Renal cortical epithelial cell (primary cell): Measurements from ENCODE around the gene COA8. TPM values are rescaled to one million over a fixed set of nuclear protein-coding genes. Genes with fewer than 3 reads are reported as not detected.
A peak's percentile ranks its signal among the peaks of the same experiment; 100 is the strongest.

ENCODE experiments used
- DNase-seq: peaks from one replicate; pipeline ENCODE4 v3.0.0-alpha.2; 2011; ENCODE audit warnings: low read depth
- total RNA-seq: library from RNA; depleted of rRNA; stranded (reverse); fragments of >200 nt; gene quantifications from 2 replicates; pipeline ENCODE4 v1.2.3, GENCODE V29; 2014

The COA8 gene
- total RNA-seq, 1 donor from 2014 or later = 31.1 TPM

DNA sequence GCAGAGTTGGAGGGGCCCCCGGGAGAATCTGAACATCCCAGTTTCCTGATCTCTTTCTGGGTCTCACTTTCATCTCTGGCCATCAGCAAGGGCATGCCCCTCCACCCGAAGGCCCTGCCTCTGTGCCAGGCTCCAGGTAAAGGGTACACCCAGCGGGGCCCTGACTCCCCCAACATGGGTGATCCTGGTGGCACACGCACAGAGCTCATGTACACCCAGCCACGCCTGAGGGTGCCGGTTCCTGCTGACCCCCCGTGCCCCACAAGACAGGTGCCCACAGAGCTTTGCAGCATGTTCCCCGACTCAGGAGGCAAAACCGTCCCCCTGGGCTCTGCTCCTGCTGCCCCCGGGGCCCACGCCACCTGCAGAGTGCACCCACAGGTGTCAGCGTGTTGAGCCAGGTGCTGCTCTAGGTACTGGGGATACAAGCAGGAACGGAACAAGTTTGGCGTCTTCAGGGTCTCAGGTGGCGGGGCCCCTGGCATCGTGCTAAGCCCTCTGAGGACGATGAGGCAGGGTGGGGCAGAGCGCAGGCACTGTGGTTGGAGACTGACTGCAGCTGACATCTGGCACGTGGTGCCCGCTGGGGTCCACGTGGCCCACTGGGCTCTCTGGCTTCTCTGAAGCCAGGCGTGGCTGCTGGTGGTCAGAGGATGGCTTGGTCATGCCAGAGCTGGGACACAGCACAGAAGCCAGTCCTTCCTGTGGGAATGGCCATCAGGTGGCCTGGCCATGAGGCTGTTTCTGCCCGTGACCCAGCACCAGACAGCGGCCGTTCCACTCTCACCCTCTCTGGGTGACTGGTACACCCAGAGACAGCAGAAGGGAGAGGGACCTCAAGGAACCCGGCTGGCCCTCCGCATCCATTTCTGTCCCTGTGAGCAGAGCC is 14.1 kb upstream of the COA8 start:
- DNase-seq = no peak

DNA sequence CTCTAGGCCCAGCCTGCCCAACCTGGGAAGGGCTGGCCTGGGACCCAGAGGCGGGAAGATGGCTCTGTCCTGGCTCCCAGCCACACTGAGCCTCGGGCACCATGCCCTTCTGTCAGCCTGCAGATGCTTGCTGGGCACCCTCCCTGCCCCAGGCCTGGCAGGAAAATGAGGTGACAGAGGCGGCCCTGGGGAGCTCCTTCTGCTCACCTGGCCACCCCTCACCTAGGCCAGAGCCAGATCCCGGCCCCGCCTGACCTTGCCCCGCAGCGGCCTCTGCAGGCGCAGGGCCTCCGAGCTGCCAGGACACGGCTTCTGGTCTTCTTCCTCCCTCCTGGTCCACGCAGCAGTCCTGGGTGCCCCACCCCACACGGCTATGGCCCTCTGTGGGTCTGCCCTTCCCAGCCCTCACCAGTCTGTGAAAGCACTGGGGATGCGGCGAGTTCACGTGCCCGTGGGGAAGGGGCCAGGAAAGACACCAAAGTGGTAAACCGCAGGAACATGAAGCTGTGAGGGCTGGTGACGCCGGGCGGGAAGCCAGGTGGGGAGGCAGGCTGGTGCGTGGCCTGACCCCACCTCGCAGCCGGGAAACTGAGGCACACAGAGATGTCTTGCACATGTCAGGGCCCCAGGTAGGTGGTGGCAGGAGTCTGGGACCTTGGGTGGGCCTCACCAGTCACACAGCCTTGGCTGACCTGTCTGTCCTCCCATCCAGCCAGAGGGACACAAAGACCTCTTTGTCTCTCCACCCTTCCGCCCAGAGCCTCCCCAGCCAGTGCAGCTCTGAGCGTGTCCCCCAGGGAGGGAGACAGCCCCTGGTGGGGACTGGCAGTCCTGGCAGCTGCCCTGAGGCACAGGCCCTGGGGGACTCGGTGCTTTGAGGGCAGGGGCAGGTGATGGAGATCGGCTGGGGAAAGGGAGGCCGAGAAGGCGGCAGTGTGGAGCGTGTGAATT is 13.1 kb upstream of the COA8 start:
- no peak for DNase-seq

DNA sequence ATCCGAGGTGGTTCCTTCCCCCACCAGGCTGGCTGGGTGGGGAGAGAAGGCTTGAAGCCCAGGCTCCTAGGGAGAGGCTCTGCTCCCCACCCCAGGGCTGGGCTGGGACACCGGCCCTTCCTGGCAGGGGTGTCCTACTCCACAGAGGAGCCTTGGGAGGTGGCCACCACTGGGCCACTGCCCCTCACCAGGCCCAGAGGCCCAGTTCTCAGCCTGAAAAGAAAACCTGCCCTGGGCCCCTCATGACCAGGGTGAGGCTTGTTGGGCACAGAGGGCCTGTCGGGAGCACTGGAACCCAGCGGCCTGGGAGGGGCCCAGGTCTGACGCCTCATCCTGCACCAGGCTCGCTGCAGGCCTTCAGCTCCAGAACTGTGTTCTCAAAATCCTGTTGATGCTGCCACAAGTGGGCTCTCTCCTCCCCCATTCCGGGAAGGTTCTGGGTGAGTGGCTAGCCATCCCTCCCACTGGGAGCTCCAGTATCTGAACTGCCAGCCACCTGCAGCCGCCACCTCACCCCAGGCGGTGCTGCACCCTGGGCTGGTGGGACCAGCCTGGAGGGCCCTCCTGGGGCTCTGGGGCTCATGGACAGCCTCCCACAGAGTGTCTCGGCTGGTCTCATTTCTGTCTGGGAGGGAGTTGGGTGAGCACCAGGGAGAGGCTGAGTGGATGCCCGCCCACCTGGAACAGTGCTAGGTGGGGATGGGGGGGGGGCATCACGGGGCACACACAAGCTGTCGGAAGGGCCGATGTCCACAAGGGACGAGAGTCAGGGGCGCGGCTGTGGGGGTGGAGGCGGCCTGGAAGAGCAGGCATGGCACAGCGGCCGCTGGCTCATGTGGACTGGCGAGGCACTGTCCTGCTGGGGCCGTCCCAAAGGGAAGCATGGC is 12.1 kb upstream of the COA8 start:
- DNase-seq = peak; percentile 83

DNA sequence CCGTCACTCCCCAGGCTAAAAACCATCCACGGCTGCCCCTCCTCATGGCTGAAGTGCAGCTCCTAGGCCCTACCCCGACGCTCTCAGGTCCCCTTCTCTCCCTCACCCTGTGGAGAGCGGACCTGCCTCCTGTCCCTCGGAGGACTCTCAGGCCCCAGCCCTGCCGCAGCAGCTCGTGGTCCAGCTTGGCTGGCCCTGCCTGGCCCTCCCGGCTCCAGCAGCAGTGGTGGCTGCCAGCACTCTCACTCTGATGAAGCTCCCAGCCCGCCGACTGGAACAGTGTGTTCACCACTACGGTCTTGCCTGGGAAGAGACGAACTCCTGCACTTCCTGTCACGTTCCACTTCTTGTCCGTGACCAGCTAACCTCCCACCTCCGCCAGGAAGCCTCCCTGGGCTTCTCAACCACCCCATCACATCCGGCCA is 11.4 kb upstream of the COA8 start:
- peak; percentile 60 for DNase-seq

DNA sequence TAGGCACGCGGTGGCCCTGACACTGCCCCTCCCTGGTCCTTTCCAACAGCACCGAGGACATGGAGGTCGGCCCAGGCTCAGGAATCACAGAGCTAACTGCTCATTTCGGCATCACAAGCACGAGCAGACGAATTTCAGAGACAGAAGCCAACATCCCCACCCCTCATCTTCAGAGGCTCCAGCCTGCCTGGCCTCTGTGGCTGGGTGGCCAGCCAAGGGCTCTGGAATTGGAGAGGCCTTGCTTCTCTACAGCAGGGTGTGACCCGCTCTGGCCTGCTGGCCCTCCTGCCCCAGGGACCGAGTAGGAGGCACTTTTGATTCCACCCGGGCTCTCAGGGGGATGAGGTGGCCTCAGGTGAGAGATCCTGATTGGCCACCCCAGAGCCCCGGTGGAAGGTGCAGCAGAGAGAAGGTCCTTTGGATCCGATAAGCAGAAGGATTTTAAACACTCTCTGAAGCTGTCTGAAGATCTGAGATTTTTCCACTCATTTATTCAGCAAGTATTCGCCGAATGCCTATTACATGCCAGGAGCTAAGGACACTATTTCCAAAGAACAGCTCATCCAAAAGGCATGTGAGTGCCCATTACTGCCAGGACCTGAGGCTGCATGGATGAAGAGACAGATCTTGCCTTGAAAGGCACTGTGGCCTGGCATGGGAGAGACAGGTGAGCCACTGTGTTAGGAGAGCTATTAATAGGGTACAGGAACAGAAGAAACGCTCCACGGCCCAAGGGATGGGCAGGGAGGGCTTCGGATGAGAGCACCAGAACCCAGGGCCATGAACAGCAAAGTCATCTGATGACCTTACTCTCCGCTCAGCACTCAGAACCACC is 10.5 kb upstream of the COA8 start:
- peak; percentile 97 for DNase-seq

DNA sequence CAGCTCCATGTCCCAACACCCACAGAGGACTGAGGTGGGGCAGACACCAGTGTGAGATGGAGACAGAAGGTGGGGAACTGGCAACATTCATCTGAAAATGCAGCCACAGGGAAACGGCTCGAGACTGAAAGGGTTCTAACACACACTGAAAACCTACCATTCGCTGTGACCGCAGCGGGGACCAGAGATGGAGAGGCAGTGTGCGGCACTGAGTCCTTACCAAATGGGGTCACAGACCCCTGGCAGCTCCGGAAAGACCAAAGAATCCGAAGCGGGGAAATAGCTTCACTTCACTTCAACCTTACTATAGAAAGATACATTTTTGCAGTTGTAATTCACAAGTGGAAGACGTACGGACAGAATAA is 9.9 kb upstream of the COA8 start:
- no peak for DNase-seq

DNA sequence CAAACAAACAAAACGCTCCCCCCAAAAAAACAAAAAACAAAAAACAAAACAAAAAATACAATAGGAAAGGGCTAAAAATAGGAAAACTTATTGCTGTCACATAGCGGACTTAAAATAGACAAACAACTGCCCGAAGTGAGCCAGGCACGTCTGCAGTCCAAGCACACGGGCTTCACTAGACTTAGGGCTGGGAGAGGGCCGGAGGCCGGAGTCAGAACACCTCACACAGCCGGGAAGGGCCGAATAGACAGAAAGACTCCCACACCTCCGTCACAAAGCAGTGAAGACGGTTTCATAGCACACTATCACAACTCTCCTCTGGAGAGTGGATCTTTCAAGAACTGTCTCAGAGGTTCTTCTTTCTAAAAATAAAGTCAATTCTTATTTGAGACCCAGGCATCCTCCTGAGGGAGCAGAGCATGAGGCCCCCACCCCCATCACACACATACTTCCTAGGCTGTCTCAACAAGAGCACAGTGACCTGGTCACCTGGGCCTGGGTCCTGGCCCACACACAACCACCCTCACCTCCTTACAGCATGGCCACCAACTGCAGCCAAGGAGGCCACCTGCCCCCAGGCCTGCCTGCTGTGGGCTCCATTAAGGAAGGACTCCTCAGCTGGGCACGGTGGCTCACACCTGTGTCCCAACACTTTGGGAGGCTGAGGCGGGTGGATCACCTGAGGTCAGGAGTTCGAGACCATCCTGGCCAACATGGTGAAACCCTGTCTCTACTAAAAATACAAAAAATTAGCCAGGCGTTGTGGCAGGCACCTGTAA is 7.0 kb upstream of the COA8 start:
- no peak for DNase-seq

DNA sequence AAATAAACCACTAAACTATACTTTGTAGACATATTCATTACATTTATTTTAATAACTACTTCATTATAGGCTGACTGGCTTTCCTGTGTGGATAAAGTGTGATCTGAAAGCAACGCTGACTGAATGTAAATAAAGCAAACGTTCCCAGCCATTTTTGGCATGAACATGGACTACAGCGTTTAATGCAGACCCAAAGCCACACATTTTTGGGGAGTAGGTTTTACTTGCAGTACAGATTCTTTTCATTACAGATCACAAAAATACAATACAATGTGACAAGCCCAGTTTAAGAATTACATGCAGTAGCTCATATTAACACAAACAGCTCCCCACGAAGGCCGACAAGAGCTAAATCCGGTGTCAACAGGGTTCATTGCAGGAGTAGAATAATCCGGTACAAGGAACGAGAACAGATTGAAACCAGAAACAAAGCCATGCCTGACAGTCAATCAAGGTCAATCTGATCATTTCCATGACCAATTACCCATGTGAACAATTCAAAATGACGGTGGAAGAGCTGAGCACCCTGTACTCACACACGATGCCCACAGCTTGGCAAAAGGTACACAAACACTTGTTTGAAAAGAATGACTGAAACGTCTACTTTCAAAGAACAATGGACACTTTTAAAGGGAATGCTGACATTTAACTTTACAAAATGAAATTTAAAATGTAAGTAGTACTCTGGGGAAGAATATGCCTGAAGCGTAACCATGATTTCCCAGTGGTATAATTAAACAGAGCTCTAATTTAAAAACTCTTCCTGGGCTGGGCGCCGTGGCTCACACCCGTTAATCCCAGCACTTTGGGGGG is 5.6 kb upstream of the COA8 start:
- no peak for DNase-seq

DNA sequence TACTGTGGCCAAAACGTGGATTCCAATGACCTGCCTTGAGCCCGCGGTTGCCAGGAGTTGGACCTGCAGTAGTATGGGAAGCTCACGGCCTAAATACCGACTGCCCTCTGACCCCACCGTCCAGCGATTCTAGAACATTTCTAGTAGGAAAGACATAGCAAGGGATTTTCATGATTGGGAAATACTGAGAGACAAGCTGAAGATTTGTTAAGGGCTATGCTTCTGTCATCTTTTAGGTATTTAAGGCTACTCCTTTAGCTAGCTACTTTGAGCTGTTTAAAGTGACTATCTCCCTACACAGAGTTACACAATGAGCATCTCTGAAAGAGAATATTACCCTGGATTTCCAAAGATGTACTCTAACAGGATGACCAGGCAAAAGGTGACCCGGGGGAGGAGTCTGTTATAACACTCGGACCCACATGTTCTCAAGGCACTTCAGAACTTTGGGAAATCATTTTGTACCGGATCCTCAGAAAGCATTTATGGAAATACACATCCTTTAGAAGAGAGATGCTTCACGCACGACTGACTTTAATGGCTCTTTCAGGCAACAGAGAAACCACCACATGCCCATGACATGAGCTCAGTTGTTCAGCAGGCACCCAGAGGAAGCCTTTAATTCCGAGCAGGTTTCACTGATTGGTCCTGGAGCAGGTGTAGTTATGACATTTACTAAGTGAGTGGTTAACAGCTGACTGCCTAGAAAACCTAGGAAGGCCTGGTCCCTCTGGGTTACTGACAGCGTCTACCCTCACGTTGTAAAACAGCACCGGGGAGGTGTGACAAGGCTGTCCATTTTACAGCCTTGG is 4.5 kb upstream of the COA8 start:
- DNase-seq = peak; percentile 100

DNA sequence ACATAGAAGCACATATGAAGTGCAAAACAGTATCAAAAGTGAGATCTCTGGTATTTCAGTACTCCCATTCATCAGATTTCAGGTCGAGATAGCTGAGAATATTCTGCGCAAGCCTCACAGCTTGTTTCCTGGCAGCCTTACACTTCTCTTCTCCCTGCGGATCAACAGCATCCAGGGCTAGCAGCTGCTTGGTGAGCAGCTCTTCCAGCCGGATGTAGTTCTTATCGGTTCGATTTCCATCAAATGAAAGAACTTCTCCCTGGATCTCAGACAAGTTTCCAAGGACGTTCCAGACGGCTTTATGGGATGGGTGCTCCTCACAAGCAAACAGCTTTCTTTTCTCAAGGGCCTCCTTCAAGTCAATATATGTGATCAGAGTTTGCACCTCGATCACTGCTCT is 3.0 kb upstream of the COA8 start:
- no peak for DNase-seq

DNA sequence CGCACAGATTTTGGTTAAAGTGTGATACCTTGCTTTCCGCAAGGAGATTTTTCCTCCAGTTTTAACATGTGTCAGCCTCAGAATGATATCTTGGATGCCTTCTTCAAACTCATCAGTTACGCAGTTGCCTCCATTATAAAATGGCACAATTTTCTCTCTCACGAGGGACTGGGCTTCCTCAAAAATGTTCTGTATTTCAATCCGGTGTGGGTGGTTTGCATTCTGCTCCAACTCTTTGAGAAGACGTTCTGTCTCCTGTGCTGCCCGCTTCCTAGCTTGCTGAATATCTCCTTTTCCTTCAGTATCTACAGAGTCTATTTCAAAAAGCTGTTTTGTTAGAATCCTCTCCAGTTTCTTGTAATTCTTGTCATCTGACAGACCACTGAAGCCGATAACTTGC is 2.1 kb upstream of the COA8 start:
- DNase-seq = no peak

DNA sequence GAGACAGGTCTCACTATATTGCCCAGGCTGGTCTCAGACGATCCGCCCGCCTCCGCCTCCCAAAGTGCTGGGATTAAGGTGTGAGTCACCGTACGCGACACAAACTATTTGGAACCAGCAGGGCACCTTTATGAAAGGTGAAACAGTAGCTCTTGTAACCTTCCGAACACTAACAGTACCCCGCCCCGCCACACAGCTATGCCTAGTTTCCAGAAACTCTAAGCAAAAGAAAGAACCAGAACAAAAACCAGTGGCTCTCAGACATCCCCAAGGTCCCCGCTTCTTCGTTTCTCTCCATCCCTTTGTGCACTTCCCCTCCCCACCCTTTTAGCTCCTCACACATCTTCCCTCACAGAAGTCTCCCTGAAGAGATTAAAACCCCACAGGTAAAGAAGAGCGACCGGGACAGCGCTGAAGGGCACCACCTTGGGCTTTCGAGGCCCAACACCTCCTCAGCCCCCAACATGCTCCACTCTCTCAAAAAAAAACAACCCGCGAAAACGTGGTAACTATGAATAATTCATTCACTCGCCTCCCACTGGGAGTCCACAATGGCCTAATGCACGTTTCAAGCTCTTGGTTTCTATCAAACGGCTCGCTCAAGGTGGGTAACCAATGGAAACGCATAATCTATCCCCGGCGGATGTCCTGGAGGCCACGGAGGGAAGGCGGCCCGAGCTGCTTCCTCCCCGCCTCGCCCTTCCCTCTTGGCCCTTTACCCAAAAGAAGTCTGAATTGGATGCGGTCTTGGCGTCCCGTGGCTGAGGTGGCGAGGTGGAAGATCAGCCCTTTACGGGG is 1.2 kb upstream of the COA8 start:
- DNase-seq = peak; percentile 33

DNA sequence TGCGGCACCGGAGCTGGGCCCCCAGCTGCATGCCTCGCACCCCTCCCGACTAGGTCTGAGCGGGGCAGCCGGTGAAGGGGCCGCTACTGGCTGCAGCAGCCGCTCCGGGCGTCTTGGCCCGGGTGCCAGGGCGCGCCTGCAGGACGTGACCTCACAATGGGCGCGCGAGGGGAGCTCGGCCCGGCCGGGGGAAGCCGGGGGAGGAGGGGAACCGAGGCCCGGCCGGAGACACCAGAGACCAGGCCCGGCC is 656 bp upstream of the COA8 start:
- DNase-seq = no peak

DNA sequence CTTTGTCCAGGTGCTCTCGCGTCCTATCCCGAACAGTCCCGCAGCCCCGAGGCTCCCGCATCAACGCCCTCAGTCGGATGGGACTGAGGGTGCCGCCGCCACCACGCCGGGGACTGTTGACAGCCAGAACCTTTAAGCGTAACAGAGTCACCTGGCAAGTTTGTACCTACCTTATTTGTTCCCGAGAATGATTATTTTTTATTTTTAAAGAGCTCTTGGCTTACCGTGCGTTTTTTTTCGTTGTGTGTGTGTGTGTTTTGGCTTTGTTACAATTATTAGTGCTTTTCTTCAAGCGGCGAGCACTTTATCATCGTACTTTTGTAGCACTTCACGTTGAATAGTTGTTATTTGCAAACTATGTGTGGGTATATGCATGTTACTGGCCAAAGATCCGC is 463 bp downstream of the COA8 start:
- no peak for DNase-seq

DNA sequence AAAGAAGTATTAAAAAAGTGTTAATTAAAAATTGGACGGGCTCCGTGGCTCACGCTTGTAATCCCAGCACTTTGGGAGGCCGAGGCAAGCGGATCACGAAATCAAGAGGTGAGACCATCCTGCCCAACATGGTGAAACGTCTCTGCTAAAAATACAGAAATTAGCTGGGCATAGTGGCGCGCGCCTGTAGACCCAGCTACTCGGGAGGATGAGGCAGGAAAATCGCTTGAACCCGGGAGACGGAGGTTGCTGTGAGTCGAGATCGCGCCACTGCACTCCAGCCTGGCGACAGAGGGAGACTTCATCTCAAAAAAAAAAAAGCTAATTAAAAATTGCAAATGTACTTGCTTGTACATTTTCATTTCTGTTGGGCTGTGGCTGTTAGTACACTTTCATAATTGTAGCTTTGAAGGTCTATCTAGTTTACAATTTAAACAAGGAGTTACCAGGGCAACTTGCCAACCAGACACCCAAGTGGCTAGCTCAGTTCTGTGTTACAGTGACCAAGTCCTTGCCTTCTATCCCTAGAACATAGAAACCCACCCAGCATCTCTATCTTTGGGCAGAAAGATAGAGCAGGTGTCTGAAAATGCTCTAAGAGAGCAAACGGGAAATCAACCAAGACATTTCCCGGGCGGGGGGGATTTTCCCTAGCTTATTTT is 1.2 kb downstream of the COA8 start:
- no peak for DNase-seq

DNA sequence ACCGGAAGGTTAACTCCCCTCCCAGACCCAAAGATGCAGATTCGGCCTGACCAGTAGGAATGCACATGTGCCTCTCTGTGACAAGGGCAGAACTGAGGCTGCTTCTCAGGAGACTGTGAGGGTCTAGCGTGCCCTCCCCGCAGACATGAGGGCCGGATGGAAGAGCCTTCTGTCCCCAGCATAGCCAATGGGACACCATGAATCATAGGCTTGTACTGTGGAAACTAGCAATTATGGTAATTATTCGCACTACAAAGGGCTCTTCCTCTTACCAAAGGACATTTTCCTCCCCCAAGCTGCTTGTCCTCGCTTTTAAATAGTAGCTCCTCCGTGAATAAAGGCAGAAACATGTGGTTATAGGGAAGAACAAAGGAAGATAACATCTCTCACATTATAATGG is 6.2 kb downstream of the COA8 start:
- peak; percentile 15 for DNase-seq

DNA sequence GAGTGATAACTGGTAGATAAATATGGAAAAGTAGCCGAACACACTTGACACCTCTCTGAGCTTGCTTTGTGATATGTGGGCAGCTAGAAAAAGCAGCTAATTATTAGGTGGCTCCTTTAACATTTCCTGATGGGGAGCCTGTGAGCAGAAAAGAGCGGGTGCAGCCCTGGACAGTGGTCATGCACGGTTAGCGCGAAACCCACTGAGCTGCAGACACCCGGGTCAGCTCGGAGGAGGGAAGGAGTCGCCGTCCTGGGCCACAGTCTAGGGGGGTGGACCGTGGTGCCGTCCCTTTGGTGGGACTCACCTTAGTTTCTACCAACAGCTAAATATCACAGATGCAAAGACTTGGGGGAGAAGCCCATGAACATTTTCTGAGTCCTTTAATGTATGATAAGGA is 6.6 kb downstream of the COA8 start:
- no peak for DNase-seq
